Measurements from ENCODE around the gene PCDHB4.

DNA sequence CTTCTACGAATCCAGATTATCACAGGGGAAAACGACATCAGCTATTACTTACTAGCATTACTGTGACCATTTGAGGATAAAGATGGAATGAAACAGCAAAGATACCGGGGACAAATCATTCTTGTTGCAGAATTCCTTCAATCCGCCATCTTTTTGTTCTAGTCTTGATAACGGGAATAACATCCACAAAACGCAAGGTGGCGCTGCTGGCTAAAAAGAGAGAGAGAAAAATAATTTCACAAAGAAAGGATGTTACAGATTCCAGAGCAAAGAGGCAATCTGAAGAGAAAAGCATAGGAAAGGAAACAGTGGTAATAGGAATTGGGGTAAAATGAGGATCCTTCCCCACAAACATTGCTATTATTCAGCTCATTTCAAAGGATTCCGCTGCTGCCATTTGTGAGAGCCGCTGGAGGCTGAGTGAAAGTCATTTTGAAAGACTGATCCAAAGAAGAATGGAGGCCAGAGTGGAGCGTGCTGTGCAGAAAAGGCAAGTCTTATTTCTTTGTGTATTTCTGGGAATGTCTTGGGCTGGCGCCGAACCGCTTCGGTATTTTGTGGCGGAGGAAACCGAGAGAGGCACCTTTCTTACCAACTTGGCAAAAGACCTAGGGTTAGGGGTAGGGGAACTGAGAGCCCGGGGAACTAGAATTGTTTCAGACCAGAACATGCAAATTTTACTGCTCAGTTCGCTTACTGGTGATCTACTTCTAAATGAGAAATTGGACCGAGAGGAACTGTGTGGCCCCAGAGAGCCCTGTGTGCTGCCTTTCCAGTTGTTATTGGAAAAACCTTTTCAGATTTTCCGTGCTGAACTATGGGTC is 51.0 kb downstream of the PCDHB4 start, which contains the start of gene PCDHB7:
- TF ChIP-seq, protein P1, sequence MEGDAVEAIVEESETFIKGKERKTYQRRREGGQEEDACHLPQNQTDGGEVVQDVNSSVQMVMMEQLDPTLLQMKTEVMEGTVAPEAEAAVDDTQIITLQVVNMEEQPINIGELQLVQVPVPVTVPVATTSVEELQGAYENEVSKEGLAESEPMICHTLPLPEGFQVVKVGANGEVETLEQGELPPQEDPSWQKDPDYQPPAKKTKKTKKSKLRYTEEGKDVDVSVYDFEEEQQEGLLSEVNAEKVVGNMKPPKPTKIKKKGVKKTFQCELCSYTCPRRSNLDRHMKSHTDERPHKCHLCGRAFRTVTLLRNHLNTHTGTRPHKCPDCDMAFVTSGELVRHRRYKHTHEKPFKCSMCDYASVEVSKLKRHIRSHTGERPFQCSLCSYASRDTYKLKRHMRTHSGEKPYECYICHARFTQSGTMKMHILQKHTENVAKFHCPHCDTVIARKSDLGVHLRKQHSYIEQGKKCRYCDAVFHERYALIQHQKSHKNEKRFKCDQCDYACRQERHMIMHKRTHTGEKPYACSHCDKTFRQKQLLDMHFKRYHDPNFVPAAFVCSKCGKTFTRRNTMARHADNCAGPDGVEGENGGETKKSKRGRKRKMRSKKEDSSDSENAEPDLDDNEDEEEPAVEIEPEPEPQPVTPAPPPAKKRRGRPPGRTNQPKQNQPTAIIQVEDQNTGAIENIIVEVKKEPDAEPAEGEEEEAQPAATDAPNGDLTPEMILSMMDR (IDR thresholded peaks at IDR 0.05), result peak; percentile 44
- TF ChIP-seq EZH2 (IDR thresholded peaks at IDR 0.05; ENCODE audit: borderline replicate concordance, insufficient read depth, low read depth, low read length, poor library complexity, severe bottlenecking), result no peak

All from B cell (primary cell).